Ishikawa (cell line): ENCODE results near the gene ABHD3.

Experiments used
- CEBPB ChIP-seq: IDR thresholded peaks from 2 replicates; pipeline ENCODE4 v1.6.1; 2012
- CREB1 ChIP-seq: IDR thresholded peaks from 2 replicates; pipeline ENCODE4 v1.6.1; 2012; ENCODE audit warnings: low read depth
- EP300 ChIP-seq: IDR thresholded peaks from 2 replicates; pipeline ENCODE4 v1.6.1; 2012; ENCODE audit warnings: borderline replicate concordance
- FOXM1 ChIP-seq: IDR thresholded peaks from 2 replicates; pipeline ENCODE4 v1.6.1; 2012; ENCODE audit warnings: low read depth, borderline replicate concordance
- MAX ChIP-seq: IDR thresholded peaks from 2 replicates; pipeline ENCODE4 v1.6.1; 2012
- NFIC ChIP-seq: IDR thresholded peaks from 2 replicates; pipeline ENCODE4 v1.6.1; 2012
- RAD21 ChIP-seq: IDR thresholded peaks from 2 replicates; pipeline ENCODE4 v1.6.1; 2012; ENCODE audit warnings: low read depth
- TCF12 ChIP-seq: IDR thresholded peaks from 2 replicates; pipeline ENCODE4 v1.6.1; 2012; ENCODE audit warnings: low read depth
- TEAD4 ChIP-seq: IDR thresholded peaks from 2 replicates; pipeline ENCODE4 v1.6.1; 2012
- ZBTB7A ChIP-seq: IDR thresholded peaks from 2 replicates; pipeline ENCODE4 v1.6.1; 2012; ENCODE audit warnings: low read depth

- TF ChIP-seq MAX (no peak), NFIC (no peak), FOXM1 (no peak), CREB1 (no peak), EP300 (no peak), CEBPB (no peak), TCF12 (no peak), ZBTB7A (no peak), TEAD4 (no peak), RAD21 (no peak)
These were observed 22.1 kb downstream of the ABHD3 start for GRCh38 chr18:21682371-21683051.
